K562 (cell line): ENCODE data around the gene SCN1B.

ENCODE experiments used
- CBX5 ChIP-seq: IDR thresholded peaks from 2 replicates; pipeline ENCODE4 v1.6.1; 2014; ENCODE audit warnings: low read depth, borderline replicate concordance
- CCAR2 ChIP-seq: fragments of 200-400 bp; formaldehyde crosslinking; IDR thresholded peaks from 2 replicates; pipeline ENCODE4 v1.6.1; 2017; ENCODE audit warnings: mild to moderate bottlenecking, low read depth, low read length
- GATAD2B ChIP-seq: fragments of 450-650 bp; IDR thresholded peaks from 2 replicates; pipeline ENCODE4 v1.6.1; 2017; ENCODE audit warnings: mild to moderate bottlenecking, borderline replicate concordance
- GTF2A2 ChIP-seq: IDR thresholded peaks from 2 replicates; pipeline ENCODE4 v1.6.1; 2016; ENCODE audit warnings: mild to moderate bottlenecking, missing genetic modification characterization, missing compliant biosample characterization
- MXI1 ChIP-seq: IDR thresholded peaks from 2 replicates; pipeline ENCODE4 v1.6.1; 2011; ENCODE audit warnings: low read depth, mild to moderate bottlenecking, improper control_type of control experiment, low read length
- POLR2AphosphoS2 ChIP-seq: IDR thresholded peaks from 2 replicates; pipeline ENCODE4 v1.6.1; 2012; ENCODE audit warnings: low read length, improper control_type of control experiment
- RCOR1 ChIP-seq, 2 experiments: IDR thresholded peaks; 2 replicates each; pipeline ENCODE4 v1.6.1; 2012; ENCODE audit warnings: low read depth in 2 of 2, low read length in 2 of 2, borderline replicate concordance in 1 of 2, improper control_type of control experiment in 1 of 2
- SOX6 ChIP-seq: fragments of 450-650 bp; IDR thresholded peaks from 2 replicates; pipeline ENCODE4 v1.6.1; 2014; ENCODE audit warnings: mild to moderate bottlenecking
- ZNF561 ChIP-seq: fragments of 450-650 bp; formaldehyde crosslinking; conservative IDR thresholded peaks from 2 replicates; pipeline ENCODE4 v1.4.0; 2020; ENCODE audit warnings: mild to moderate bottlenecking, moderate library complexity
- TF ChIP-seq, protein P1 (sequence below): fragments of 250-450 bp; sonication (Bioruptor Pico); IDR thresholded peaks from 2 replicates; pipeline ENCODE4 v1.5.0; 2021
- TF ChIP-seq, protein P2 (sequence below): sonication (generic); IDR thresholded peaks from 2 replicates; pipeline ENCODE4 v1.6.1; 2016
- TF ChIP-seq, protein P3 (sequence below), 3 experiments: IDR thresholded peaks in 2 of 3; conservative IDR thresholded peaks in 1 of 3; 2 replicates each; pipeline ENCODE4 v1.5.1; 2011 to 2012; ENCODE audit warnings: low read length in 3 of 3, mild to moderate bottlenecking in 3 of 3, control low read depth in 2 of 3, improper control_type of control experiment in 1 of 3, inconsistent platforms in 1 of 3, low read depth in 1 of 3, mixed read lengths in 1 of 3, moderate library complexity in 1 of 3; ENCODE audit not compliant: insufficient read depth in 2 of 3
- TF ChIP-seq, protein P4 (sequence below): IDR thresholded peaks from 2 replicates; pipeline ENCODE4 v1.6.1; 2012; ENCODE audit warnings: low read depth, low read length, improper control_type of control experiment, borderline replicate concordance

- TF ChIP-seq ZNF561 (no peak), SOX6 (no peak), GATAD2B (no peak), CCAR2 (no peak), MXI1 (no peak), RCOR1 (IDR thresholded peaks at IDR 0.05; ENCODE audit: borderline replicate concordance in 1 of 2, low read depth in 2 of 2, low read length in 2 of 2) (no peak), POLR2AphosphoS2 (no peak), GTF2A2 (tag) (no peak), CBX5 (no peak)
- TF ChIP-seq, protein P1, sequence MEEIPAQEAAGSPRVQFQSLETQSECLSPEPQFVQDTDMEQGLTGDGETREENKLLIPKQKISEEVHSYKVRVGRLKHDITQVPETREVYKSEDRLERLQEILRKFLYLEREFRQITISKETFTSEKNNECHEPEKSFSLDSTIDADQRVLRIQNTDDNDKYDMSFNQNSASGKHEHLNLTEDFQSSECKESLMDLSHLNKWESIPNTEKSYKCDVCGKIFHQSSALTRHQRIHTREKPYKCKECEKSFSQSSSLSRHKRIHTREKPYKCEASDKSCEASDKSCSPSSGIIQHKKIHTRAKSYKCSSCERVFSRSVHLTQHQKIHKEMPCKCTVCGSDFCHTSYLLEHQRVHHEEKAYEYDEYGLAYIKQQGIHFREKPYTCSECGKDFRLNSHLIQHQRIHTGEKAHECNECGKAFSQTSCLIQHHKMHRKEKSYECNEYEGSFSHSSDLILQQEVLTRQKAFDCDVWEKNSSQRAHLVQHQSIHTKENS: no peak
- TF ChIP-seq, protein P2, sequence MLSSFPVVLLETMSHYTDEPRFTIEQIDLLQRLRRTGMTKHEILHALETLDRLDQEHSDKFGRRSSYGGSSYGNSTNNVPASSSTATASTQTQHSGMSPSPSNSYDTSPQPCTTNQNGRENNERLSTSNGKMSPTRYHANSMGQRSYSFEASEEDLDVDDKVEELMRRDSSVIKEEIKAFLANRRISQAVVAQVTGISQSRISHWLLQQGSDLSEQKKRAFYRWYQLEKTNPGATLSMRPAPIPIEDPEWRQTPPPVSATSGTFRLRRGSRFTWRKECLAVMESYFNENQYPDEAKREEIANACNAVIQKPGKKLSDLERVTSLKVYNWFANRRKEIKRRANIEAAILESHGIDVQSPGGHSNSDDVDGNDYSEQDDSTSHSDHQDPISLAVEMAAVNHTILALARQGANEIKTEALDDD: no peak
- TF ChIP-seq, protein P3, sequence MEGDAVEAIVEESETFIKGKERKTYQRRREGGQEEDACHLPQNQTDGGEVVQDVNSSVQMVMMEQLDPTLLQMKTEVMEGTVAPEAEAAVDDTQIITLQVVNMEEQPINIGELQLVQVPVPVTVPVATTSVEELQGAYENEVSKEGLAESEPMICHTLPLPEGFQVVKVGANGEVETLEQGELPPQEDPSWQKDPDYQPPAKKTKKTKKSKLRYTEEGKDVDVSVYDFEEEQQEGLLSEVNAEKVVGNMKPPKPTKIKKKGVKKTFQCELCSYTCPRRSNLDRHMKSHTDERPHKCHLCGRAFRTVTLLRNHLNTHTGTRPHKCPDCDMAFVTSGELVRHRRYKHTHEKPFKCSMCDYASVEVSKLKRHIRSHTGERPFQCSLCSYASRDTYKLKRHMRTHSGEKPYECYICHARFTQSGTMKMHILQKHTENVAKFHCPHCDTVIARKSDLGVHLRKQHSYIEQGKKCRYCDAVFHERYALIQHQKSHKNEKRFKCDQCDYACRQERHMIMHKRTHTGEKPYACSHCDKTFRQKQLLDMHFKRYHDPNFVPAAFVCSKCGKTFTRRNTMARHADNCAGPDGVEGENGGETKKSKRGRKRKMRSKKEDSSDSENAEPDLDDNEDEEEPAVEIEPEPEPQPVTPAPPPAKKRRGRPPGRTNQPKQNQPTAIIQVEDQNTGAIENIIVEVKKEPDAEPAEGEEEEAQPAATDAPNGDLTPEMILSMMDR (IDR thresholded peaks at IDR 0.05 in 2 of 3, conservative IDR thresholded peaks at IDR 0.05 in 1 of 3; ENCODE audit: insufficient read depth in 2 of 3, low read depth in 1 of 3, low read length in 3 of 3): no peak
- TF ChIP-seq, protein P4, sequence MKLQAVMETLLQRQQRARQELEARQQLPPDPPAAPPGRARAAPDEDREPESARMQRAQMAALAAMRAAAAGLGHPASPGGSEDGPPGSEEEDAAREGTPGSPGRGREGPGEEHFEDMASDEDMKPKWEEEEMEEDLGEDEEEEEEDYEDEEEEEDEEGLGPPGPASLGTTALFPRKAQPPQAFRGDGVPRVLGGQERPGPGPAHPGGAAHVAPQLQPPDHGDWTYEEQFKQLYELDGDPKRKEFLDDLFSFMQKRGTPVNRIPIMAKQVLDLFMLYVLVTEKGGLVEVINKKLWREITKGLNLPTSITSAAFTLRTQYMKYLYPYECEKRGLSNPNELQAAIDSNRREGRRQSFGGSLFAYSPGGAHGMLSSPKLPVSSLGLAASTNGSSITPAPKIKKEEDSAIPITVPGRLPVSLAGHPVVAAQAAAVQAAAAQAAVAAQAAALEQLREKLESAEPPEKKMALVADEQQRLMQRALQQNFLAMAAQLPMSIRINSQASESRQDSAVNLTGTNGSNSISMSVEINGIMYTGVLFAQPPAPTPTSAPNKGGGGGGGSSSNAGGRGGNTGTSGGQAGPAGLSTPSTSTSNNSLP: no peak
These were observed 6.2 kb upstream of the SCN1B start for GRCh38 chr19:35024095-35024494.
